Loucy (cell line): Measurements from ENCODE around the gene KIF1C.

Source experiments
- CTCF ChIP-seq: fragments of 200-600 bp; sonication (generic); conservative IDR thresholded peaks from 2 replicates; pipeline ENCODE4 v1.5.1; 2014; ENCODE audit warnings: mild to moderate bottlenecking, antibody characterized with exemption, low read length
- EZH2phosphoT487 ChIP-seq: fragments of 200-600 bp; IDR thresholded peaks from 2 replicates; pipeline ENCODE4 v1.6.1; 2018; ENCODE audit warnings: antibody characterized with exemption, mild to moderate bottlenecking, moderate library complexity, borderline replicate concordance

GRCh38 chr17:4959261-4959965 is 38.3 kb upstream of the KIF1C start:
- TF ChIP-seq CTCF, result no peak
- TF ChIP-seq EZH2phosphoT487, result no peak
